Liver (tissue), 9 donors: ENCODE data around the gene MAN2C1. TPM values are rescaled to one million over a fixed set of nuclear protein-coding genes. Genes with fewer than 3 reads are reported as not detected.

ENCODE experiments used
- DNase-seq: peaks from one replicate; pipeline ENCODE4 v3.0.0-alpha.2; 2017; ENCODE audit warnings: low spot score
- H3K27ac ChIP-seq, 2 donors: one replicate each; pipeline ENCODE4 v1.7.0; 2013; ENCODE audit warnings: inconsistent platforms in 2 of 2, low read length in 2 of 2, control low read depth in 1 of 2, low read depth in 1 of 2, mild to moderate bottlenecking in 1 of 2
- H3K27me3 ChIP-seq, 4 donors: one replicate each; pipeline versions ENCODE4 v1.6.1 to v1.7.0; 2013; ENCODE audit warnings: low read length in 3 of 4, inconsistent platforms in 1 of 4, mild to moderate bottlenecking in 1 of 4, moderate library complexity in 1 of 4; ENCODE audit not compliant: control insufficient read depth in 4 of 4, insufficient read depth in 4 of 4
- H3K36me3 ChIP-seq, 4 donors: one replicate each; pipeline versions ENCODE4 v1.6.1 to v1.7.0; 2013; ENCODE audit warnings: low read length in 3 of 4, mild to moderate bottlenecking in 3 of 4, low read depth in 1 of 4, moderate library complexity in 1 of 4; ENCODE audit not compliant: control insufficient read depth in 4 of 4, insufficient read depth in 3 of 4
- H3K4me1 ChIP-seq, 4 donors: one replicate each; pipeline versions ENCODE4 v1.6.1 to v1.7.0; 2013; ENCODE audit warnings: low read length in 3 of 4, mild to moderate bottlenecking in 3 of 4, moderate library complexity in 1 of 4; ENCODE audit not compliant: control insufficient read depth in 4 of 4, insufficient read depth in 4 of 4
- H3K4me3 ChIP-seq, 3 donors: one replicate each; pipeline versions ENCODE4 v1.6.1 to v1.7.0; 2013; ENCODE audit warnings: low read length in 3 of 3, control low read depth in 1 of 3, low read depth in 1 of 3, mild to moderate bottlenecking in 1 of 3
- H3K9ac ChIP-seq, 2 donors: one replicate each; pipeline ENCODE4 v1.7.0; 2013; ENCODE audit warnings: low read length in 2 of 2, mild to moderate bottlenecking in 2 of 2, moderate library complexity in 2 of 2, control low read depth in 1 of 2, low read depth in 1 of 2
- H3K9me3 ChIP-seq, 4 donors: one replicate each; pipeline versions ENCODE4 v1.6.1 to v1.7.0; 2013; ENCODE audit warnings: low read length in 3 of 4; ENCODE audit not compliant: control insufficient read depth in 4 of 4
- EGR1 ChIP-seq, 2 donors: IDR thresholded peaks; 2 replicates each; pipeline ENCODE4 v1.6.1; 2016 to 2018; ENCODE audit warnings: antibody characterized with exemption in 2 of 2, low read depth in 2 of 2
- FOXA1 ChIP-seq: IDR thresholded peaks from 2 replicates; pipeline ENCODE4 v1.6.1; 2016; ENCODE audit warnings: antibody characterized with exemption
- FOXA2 ChIP-seq: IDR thresholded peaks from 2 replicates; pipeline ENCODE4 v1.6.1; 2016; ENCODE audit warnings: antibody characterized with exemption
- GABPA ChIP-seq, 2 donors: IDR thresholded peaks in 1 of 2; conservative IDR thresholded peaks in 1 of 2; 2 replicates each; pipeline ENCODE4 v1.6.1; 2016; ENCODE audit warnings: antibody characterized with exemption in 2 of 2, mild to moderate bottlenecking in 1 of 2, moderate library complexity in 1 of 2
- HNF4A ChIP-seq, 2 donors: conservative IDR thresholded peaks; 2 replicates each; pipeline ENCODE4 v1.6.1; 2016; ENCODE audit warnings: antibody characterized with exemption in 2 of 2, mild to moderate bottlenecking in 2 of 2
- HNF4G ChIP-seq: IDR thresholded peaks from 2 replicates; pipeline ENCODE4 v1.6.1; 2016; ENCODE audit warnings: antibody characterized with exemption
- JUND ChIP-seq, 2 donors: IDR thresholded peaks; 2 replicates each; pipeline ENCODE4 v1.6.1; 2016; ENCODE audit warnings: antibody characterized with exemption in 2 of 2
- NR2F2 ChIP-seq: IDR thresholded peaks from 2 replicates; pipeline ENCODE4 v1.6.1; 2016; ENCODE audit warnings: antibody characterized with exemption
- RAD21 ChIP-seq, 2 donors: IDR thresholded peaks; 2 replicates each; pipeline ENCODE4 v1.6.1; 2016; ENCODE audit warnings: antibody characterized with exemption in 2 of 2, mild to moderate bottlenecking in 2 of 2
- RXRA ChIP-seq, 2 donors: IDR thresholded peaks; 2 replicates each; pipeline ENCODE4 v1.6.1; 2017 to 2018; ENCODE audit warnings: antibody characterized with exemption in 2 of 2, mild to moderate bottlenecking in 1 of 2
- SP1 ChIP-seq: IDR thresholded peaks from 2 replicates; pipeline ENCODE4 v1.6.1; 2018; ENCODE audit warnings: antibody characterized with exemption, mild to moderate bottlenecking
- TAF1 ChIP-seq: conservative IDR thresholded peaks from 2 replicates; pipeline ENCODE4 v1.6.1; 2016; ENCODE audit warnings: antibody characterized with exemption, mild to moderate bottlenecking
- YY1 ChIP-seq: IDR thresholded peaks from 2 replicates; pipeline ENCODE4 v1.6.1; 2016; ENCODE audit warnings: antibody characterized with exemption, mild to moderate bottlenecking
- WGBS: extraction: QIAGEN DNeasy Blood & Tissue Kit; methylation state at CpG from one replicate; pipeline ENCODE4 v1.1.7; 2013; 5-methylcytosine and 5-hydroxymethylcytosine counted together
- polyA plus RNA-seq, 2 donors: library from polyadenylated mRNA; stranded (reverse) in 1 of 2; unstranded in 1 of 2; fragments of 200-250 nt in 1 of 2; fragments of >200 nt in 1 of 2; fragmentation: Nextera tagmentation in 1 of 2; extraction: Ambion mirVana in 1 of 2; gene quantifications; one replicate each; pipeline versions ENCODE4 v1.2.1 to v1.2.3, GENCODE V29; 2013 to 2015
- total RNA-seq, 2 donors: library from RNA; depleted of rRNA; stranded (reverse); fragments of >200 nt; gene quantifications; one replicate each; pipeline ENCODE4 v1.2.3, GENCODE V29; 2014
- TF ChIP-seq, protein P1 (sequence below): IDR thresholded peaks from 2 replicates; pipeline ENCODE4 v1.6.1; 2016; ENCODE audit warnings: antibody characterized with exemption, mild to moderate bottlenecking
- TF ChIP-seq, protein P2 (sequence below): IDR thresholded peaks from 2 replicates; pipeline ENCODE4 v1.6.1; 2016; ENCODE audit warnings: antibody characterized with exemption
- TF ChIP-seq, protein P3 (sequence below): fragments of 150-350 bp; IDR thresholded peaks from 2 replicates; pipeline ENCODE4 v1.5.1; 2017; ENCODE audit warnings: improper control_type of control experiment, low read depth, low read length; ENCODE audit not compliant: missing input control
- TF ChIP-seq, protein P4 (sequence below): IDR thresholded peaks from 2 replicates; pipeline ENCODE4 v1.6.1; 2016; ENCODE audit warnings: antibody characterized with exemption
- TF ChIP-seq, protein P5 (sequence below): IDR thresholded peaks from 2 replicates; pipeline ENCODE4 v1.6.1; 2016; ENCODE audit warnings: antibody characterized with exemption
- donor health status: healthy.
- donor health status: healthy.
- donor health status: healthy.
- donor health status: healthy.
- donor health status: healthy.

MAN2C1 gene
- total and polyA plus RNA-seq, 4 donors, result 44.3 to 143 (median 59.6) TPM

DNA sequence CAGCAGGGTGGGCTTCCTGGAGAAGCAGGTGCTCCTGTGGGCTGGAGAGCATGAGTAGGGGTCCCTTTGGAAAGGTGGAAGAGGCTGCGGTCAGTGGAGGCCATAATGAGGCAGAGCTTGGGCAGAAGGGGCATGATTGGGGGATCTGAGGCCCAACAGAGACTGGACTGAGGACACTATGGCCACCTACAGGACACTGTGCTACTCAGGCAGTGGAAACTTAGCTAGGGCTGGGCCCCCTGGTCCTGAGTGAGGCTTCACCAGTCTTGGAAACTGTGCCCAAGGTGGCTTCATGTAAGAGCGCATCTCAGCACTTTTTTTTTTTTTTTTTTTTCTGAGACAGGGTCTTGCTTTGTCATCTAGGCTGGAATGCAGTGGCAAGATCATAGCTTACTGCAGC, 38.8 kb downstream of the MAN2C1 start (continued):
- TF ChIP-seq RXRA (IDR thresholded peaks at IDR 0.05) (no peak), TAF1 (no peak)

DNA sequence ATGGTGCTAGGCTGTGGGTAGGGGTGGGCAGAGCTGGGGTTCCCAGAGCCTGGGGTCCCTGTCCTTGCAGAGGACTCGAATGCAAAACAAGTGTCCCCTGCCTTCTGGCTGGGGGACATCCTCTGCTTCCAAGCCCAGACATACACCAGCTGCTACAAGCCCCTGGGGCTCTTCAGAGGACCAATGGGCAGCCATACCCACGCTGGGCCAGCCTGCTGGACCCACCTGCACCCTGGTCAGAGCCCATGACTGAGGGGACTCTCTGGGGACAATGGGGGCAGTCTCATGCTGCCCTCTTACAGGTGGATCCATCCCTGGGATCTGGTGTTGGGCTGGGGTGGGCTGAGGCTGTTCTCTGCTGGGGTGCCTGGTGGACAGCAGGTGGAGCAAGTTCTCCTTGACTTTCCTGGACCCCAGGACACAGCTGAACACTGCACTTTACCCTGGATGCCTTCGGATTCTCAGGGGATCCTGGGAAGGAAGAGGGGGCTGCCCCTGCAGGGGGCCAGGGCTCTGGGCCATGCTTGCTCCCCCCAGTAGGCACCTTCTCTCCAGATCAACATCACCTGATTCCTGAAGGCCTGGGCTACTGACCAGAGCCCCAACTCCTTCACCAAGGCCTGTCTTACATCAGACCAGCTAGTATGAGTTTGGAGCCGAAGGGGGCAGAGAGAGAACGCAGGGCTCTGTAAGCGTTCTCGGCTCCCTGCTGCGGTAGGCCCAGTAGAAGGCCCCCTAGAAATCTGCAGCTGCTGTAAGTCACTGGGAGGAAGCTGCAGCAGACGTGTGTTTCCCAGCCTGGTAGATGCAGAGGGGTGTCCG, 39.7 kb downstream of the MAN2C1 start:
- TF ChIP-seq, protein P1, sequence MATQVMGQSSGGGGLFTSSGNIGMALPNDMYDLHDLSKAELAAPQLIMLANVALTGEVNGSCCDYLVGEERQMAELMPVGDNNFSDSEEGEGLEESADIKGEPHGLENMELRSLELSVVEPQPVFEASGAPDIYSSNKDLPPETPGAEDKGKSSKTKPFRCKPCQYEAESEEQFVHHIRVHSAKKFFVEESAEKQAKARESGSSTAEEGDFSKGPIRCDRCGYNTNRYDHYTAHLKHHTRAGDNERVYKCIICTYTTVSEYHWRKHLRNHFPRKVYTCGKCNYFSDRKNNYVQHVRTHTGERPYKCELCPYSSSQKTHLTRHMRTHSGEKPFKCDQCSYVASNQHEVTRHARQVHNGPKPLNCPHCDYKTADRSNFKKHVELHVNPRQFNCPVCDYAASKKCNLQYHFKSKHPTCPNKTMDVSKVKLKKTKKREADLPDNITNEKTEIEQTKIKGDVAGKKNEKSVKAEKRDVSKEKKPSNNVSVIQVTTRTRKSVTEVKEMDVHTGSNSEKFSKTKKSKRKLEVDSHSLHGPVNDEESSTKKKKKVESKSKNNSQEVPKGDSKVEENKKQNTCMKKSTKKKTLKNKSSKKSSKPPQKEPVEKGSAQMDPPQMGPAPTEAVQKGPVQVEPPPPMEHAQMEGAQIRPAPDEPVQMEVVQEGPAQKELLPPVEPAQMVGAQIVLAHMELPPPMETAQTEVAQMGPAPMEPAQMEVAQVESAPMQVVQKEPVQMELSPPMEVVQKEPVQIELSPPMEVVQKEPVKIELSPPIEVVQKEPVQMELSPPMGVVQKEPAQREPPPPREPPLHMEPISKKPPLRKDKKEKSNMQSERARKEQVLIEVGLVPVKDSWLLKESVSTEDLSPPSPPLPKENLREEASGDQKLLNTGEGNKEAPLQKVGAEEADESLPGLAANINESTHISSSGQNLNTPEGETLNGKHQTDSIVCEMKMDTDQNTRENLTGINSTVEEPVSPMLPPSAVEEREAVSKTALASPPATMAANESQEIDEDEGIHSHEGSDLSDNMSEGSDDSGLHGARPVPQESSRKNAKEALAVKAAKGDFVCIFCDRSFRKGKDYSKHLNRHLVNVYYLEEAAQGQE, result no peak
- TF ChIP-seq HNF4A (conservative IDR thresholded peaks at IDR 0.05) (no peak), SP1 (no peak), FOXA1 (no peak), RXRA (IDR thresholded peaks at IDR 0.05) (no peak), YY1 (no peak), FOXA2 (no peak), EGR1 (IDR thresholded peaks at IDR 0.05; ENCODE audit: low read depth in 2 of 2) (no peak), JUND (IDR thresholded peaks at IDR 0.05) (no peak), GABPA (IDR thresholded peaks at IDR 0.05 in 1 of 2, conservative IDR thresholded peaks at IDR 0.05 in 1 of 2) (no peak), RAD21 (IDR thresholded peaks at IDR 0.05) (no peak), TAF1 (no peak), NR2F2 (no peak), HNF4G (no peak)
- TF ChIP-seq, protein P2, sequence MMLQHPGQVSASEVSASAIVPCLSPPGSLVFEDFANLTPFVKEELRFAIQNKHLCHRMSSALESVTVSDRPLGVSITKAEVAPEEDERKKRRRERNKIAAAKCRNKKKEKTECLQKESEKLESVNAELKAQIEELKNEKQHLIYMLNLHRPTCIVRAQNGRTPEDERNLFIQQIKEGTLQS, result no peak
- TF ChIP-seq, protein P3, sequence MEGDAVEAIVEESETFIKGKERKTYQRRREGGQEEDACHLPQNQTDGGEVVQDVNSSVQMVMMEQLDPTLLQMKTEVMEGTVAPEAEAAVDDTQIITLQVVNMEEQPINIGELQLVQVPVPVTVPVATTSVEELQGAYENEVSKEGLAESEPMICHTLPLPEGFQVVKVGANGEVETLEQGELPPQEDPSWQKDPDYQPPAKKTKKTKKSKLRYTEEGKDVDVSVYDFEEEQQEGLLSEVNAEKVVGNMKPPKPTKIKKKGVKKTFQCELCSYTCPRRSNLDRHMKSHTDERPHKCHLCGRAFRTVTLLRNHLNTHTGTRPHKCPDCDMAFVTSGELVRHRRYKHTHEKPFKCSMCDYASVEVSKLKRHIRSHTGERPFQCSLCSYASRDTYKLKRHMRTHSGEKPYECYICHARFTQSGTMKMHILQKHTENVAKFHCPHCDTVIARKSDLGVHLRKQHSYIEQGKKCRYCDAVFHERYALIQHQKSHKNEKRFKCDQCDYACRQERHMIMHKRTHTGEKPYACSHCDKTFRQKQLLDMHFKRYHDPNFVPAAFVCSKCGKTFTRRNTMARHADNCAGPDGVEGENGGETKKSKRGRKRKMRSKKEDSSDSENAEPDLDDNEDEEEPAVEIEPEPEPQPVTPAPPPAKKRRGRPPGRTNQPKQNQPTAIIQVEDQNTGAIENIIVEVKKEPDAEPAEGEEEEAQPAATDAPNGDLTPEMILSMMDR, result no peak
- TF ChIP-seq, protein P4, sequence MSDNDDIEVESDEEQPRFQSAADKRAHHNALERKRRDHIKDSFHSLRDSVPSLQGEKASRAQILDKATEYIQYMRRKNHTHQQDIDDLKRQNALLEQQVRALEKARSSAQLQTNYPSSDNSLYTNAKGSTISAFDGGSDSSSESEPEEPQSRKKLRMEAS, result no peak
- TF ChIP-seq, protein P5, sequence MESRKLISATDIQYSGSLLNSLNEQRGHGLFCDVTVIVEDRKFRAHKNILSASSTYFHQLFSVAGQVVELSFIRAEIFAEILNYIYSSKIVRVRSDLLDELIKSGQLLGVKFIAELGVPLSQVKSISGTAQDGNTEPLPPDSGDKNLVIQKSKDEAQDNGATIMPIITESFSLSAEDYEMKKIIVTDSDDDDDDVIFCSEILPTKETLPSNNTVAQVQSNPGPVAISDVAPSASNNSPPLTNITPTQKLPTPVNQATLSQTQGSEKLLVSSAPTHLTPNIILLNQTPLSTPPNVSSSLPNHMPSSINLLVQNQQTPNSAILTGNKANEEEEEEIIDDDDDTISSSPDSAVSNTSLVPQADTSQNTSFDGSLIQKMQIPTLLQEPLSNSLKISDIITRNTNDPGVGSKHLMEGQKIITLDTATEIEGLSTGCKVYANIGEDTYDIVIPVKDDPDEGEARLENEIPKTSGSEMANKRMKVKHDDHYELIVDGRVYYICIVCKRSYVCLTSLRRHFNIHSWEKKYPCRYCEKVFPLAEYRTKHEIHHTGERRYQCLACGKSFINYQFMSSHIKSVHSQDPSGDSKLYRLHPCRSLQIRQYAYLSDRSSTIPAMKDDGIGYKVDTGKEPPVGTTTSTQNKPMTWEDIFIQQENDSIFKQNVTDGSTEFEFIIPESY, result no peak
- WGBS, result 83% methylated on average over 10 of the region's 10 CpGs
- no peak for DNase-seq

More for the DNA sequence above, 39.7 kb downstream of the MAN2C1 start:
- Histone ChIP-seq H3K9me3 (no peaks in the 10 kb centered on the region), H3K27ac (no peak overlapping the region), H3K9ac (no peak overlapping the region), H3K4me1 (no peaks in the 10 kb centered on the region), H3K4me3 (no peak overlapping the region), H3K27me3 (no peaks in the 10 kb centered on the region), H3K36me3 (no peaks in the 10 kb centered on the region)
